HG02798 (cell line): ENCODE results near the gene DNAH17.
A peak's percentile ranks its signal among the peaks of the same experiment; 100 is the strongest.

ENCODE experiments used
- ATAC-seq: cut with Tn5 transposase; IDR thresholded peaks from one replicate; pipeline ENCODE4 v1.9.1; 2021; ENCODE audit warnings: mild to moderate bottlenecking; ENCODE audit not compliant: unreplicated experiment, poor library complexity

The DNAH17 gene

GRCh38 chr17:78486228-78486802 is 90.9 kb downstream of the DNAH17 start:
- no peak for ATAC-seq

GRCh38 chr17:78485290-78486168 is 91.7 kb downstream of the DNAH17 start:
- no peak for ATAC-seq

GRCh38 chr17:78484271-78485246 is 92.6 kb downstream of the DNAH17 start:
- peak; percentile 58 for ATAC-seq

DNA sequence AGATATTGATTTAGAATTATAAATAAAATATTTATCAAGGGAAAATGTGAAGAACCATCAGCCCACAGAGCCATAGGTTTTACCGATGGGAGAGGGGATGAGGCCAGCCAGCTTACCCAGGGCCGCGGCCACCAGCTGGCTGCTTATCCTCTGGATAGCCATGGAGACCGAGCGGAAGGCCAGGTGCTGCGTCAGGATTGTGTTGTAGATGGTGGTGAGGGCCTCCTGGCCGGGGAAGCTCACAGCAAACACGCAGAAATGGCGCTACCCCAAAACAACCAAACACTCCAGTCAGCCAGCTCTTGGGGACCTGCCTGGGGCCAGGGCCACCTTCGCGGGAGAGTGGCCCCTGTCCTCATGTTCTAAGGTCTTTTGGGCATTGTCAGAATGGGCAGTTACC is 97.8 kb downstream of the DNAH17 start:
- no peak for ATAC-seq

DNA sequence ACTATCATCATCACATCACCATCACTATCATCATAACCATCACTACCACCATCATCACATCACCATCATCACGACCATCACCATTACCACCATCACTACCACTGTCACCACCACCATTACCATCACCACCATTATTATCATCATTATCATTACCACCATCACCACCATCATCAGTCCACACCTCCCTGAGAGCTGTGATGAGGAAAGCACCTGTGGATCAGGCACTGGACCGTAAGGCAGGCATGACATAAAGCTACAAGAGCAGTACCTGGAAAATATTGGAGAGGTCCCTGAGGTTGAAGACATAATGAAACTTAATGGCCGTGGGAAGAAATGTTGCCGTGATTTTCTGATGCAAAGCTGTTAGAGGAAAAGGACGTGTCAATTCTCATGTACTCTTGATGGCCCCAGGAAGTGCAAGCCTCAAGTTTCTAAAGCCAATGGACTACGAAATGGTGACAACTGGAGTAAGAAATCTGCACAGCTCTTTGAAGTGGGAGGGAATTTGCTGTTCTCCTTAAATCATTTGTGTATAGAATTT is 98.4 kb downstream of the DNAH17 start:
- ATAC-seq, result no peak

DNA sequence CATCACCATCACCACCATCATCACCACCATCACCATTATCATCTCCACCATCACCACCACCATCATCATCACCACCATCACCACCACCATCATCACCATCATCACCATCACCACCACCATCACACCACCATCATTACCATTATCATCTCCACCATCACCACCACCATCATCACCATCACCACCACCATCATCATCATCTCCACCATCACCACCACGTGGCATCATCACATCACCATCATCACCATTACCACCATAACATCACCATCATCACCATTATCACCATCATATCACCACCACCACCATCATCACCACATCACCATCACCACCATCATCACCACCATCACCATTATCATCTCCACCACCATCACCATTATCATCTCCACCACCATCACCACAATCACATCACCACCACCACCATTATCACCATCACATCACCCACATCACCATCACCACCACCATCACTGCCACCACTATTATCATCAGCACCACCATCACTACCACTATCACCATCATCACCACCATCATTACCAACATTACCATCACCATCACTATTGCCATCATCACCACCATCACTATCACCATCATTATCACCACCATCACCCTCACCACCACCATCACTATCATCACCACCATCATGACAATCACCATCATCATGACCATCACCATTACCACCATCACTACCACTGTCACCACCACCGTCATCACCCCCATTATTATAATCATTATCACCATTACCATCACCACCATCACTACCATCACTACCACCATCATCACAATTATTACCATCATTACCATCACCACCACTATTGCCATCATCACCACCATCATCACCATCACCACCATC is 99.1 kb downstream of the DNAH17 start:
- ATAC-seq, result no peak

DNA sequence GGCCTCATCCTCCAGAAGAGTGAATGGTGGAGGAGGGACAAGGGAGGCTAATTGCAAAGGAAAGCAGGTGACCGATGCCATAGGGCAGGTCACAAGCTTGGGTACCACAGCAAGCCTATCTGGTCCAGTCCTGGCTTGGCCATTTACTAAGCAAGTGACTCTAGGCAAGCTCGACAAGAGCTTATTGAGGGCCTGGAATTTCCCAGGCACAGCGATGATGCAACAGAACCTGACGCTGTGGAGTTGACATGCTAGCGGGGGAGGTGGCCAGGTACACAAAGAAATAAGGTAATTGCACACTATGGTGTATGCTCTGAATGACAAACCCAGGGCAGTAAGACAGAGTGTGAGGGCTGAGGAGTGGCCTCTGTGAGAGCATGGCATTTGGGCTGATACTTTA is 100.2 kb downstream of the DNAH17 start:
- no peak for ATAC-seq

DNA sequence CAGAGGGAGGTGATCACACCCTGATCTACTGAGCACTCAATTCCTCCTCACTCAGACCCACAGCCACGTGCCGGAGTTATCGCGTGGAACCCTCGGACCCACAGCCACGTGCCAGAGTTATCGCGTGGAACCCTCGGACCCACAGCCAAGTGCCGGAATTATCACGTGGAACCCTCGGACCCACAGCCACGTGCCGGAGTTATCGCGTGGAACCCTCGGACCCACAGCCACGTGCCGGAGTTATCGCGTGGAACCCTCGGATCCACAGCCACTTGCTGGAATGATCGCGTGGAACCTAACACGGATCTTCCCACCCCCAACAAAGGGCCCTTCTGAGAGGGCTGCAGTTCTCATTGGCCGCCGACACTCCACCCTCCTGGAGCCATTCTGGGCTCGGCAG is 101.0 kb downstream of the DNAH17 start:
- no peak for ATAC-seq

DNA sequence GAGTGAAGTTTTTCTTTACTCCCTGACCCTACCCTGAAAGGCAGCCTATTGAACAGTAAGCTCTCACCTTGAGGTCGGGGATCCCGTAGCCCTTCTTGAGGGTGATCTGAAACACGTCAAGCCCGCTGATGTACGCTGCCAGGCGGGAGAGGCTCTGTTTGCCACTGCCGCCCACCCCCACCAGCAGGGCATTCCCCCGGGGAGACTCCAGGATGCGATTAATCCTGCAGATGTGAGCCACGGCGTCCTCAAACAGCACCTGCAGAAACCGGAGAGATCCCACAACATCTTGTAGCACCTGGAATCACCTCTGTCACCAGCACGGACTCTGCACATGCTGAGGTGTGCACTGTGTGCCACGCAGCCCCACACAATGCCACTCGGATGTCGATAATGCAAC is 102.0 kb downstream of the DNAH17 start:
- no peak for ATAC-seq

- peak; percentile 89 for ATAC-seq
These were observed 102.5 kb downstream of the DNAH17 start for GRCh38 chr17:78474614-78475146.

- no peak for ATAC-seq
These were observed 103.1 kb downstream of the DNAH17 start for GRCh38 chr17:78473951-78474613.

DNA sequence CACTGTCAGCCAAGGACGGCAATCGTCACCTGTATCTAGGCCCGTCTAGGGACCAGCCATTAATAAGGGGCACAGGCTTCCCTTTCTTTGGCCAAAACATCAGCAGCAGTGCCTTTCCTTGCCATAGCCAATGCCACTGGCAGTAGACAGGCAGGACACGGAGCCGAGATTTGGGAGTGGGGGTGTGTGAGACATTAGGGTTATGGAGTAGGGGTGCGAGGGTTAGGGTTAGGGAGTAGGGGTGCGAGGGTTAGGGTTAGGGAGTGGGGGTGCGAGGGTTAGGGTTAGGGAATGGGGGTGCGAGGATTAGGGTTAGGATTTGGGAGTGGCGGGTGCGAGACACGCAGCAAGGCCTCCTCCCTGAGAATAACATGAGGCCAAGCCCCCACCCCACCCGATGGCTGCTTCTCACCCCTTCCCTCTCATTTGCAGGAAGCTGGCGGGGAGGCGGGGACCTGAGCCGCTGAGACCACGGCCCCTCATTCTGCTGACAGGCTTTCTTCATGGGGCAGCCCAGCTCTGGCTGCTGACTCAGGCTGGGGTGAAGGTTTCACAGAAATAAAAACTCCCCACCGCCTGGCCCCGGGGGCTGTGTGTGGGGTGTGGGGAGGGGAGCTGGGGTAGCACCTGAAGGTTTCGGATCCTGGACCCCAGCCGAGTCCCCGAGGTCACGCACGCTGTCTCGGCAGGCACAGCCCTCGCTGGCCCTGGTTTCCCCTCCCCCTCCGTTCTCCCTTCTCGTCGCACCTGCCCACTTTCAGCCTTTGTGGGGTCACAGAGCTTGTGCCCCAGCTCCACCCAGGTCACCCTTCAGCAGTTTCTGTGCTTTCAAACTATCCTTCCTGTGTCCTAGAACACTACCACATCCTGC is 104.9 kb downstream of the DNAH17 start:
- ATAC-seq, result no peak

DNA sequence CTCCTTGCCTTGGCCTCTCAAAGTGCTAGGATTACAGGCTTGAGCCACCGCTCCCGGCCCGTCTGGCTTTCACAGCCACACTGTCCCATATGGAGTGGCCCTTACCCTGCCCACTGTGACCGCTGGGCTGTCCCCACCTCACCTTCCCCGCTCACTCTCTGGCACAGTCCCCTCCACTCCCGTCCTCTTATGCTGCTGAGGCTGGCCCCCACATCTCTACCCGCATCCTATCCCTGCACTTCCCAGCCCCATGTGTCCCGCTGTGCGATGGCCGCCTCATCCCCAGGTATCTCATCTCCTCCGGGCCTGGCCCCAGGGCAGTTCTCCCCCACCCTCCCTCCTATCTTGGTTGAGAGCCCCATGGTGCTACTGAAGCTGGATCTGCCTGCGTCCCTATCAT is 105.6 kb downstream of the DNAH17 start:
- ATAC-seq, result no peak

GRCh38 chr17:78469443-78469842 is 107.8 kb downstream of the DNAH17 start:
- no peak for ATAC-seq

- no peak for ATAC-seq
These were observed 108.8 kb downstream of the DNAH17 start for GRCh38 chr17:78468366-78468765.

DNA sequence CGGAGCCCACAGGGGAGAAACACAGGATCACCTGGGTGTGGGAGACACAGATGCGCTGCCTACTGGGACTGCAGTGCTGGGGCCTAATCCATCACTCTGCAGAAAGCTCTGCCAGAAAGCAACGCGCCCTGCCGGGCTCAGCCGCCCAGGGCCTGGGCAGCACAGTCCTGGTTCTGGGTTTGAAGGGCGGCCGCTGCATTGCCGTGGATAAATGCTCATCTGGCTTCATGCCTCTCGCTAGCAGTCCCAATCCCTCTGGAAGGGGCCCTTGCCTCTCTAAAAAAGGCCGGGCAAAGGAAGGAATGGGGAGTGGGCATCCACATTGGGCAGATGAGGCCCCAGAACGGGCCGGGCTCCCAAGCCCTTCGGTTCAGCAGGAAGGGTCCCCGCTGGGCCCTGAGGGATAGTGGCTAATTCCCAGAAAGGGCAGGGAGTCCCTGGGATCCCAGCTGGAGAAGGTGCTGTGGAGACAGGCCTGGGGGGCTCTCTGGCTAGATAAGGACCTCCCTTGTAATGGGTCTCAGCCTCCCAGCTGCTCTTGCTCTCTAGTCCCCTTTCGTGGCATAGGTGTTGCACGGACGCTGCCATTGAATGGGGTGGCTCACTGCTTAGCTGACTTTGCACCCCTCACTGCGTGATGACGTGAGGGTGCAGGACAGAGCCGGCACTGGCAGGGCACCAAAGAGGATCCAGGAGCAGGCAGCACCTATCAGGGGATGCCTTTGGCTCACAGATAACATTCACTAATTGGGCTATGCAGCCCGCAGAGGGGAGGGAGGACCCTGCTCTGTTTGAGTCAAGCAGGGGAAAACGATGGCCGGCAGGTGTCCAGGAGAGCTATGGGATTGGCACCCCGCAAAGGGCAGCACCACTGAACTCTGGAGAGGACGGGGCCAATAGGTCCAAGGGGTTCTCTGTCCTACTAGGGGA is 110.1 kb downstream of the DNAH17 start:
- ATAC-seq, result no peak
